ENCODE measurements around the gene CTU2. TPM values are rescaled to one million over a fixed set of nuclear protein-coding genes. Genes with fewer than 3 reads are reported as not detected.
A peak's percentile ranks its signal among the peaks of the same experiment; 100 is the strongest.

CTU2 gene
- polyA plus RNA-seq (2012; rRNA removed) = 16.2 and 16.5 TPM in 2 replicates
- polyA plus RNA-seq (2012; cell fraction: cytosol; rRNA removed) = 6.3 and 9.8 TPM in 2 replicates
- 32.4 and 41.1 TPM in 2 replicates for polyA plus RNA-seq (2012; cell fraction: nucleus; rRNA removed)

DNA sequence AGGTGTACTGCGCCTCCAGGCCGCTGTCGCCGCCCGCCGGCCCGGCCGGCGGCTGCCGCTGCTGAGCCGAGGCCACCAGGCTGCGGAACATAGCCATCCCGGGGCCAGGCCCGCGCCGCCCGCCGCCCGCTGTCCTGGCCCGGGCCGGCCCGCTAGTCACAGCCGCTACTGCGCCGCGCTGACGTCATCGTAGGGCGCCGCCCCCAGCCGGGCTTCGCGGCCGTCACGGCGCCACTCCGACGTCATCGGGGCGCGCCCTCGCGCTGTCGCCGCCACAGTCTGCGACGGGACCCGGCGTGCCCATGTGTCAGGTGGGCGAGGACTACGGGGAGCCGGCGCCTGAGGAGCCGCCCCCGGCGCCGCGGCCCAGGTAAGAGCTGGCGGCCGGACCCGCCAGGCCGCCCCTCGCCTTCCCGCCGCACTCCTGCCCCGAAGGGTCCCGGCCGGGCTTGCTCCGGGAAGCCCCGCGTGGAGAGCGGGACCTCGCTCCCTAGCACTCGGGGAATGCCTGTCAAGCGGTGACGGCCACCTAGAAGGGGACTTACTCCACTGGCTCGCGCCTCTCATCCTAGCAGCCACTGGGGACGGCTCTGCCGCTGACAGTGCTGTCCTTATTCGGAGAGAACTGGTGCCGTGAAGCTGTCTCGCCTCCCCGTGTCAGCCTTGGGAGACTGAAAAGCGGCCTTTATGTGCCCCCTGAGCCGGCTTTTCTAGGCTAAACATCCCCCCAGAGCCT lies at the start of gene CTU2, which contains the start of gene RNF166:
Gene CTU2 (plus strand): TSS at position 275 of the 736 bp plus-strand sequence. CDS start 28 bp downstream, at position 303.
Gene RNF166 (minus strand): TSS at position 180 of the 736 bp plus-strand sequence. CDS start 83 bp downstream, at position 97.
- ChIA-PET POLR2A (no interaction called here), CTCF (interaction anchor here (1.9 kb wide), 1 partner anchor 31 kb away, joined by 7 read pairs; no protein-coding TSS in a partner anchor)
- Histone ChIP-seq H3K36me3 (replicated peaks in 1 of 2; ENCODE audit: control insufficient read depth in 1 of 2, insufficient read depth in 2 of 2, low read length in 1 of 2) (peaks cover 0 to 4% of the 10 kb centered on the region in 2 experiments), H3K27me3 (ENCODE audit: insufficient read depth) (no peaks in the 10 kb centered on the region), H3K9me2 (no peaks in the 10 kb centered on the region), H4K20me1 (ENCODE audit: insufficient read depth) (0 out of 2 replicates have a peak, but pooled peaks cover 6% of the 10 kb centered on the region), H3K79me2 (ENCODE audit: insufficient read depth) (peaks cover 63% of the 10 kb centered on the region), H3K4me1 (ENCODE audit: control insufficient read depth in 1 of 2, insufficient read depth in 2 of 2, low read depth in 1 of 2, low read length in 1 of 2) (peaks cover 3 to 16% of the 10 kb centered on the region in 2 experiments; a peak in 3 of 4 replicates), H2AFZ (ENCODE audit: low read depth) (peak within 1 kb of the TSS; percentile 56; the same call in 1 of the 2 replicates), H3K4me3 (ENCODE audit: low read depth in 2 of 2, low read length in 1 of 2) (peak within 1 kb of the TSS; percentile 94 to 99), H3F3A (replicated peaks; ENCODE audit: insufficient read depth) (peaks cover 9% of the 10 kb centered on the region), H3K9ac (peak within 1 kb of the TSS; percentile 75), H3K4me2 (peak within 1 kb of the TSS; percentile 98), H3K9me3 (no peaks in the 10 kb centered on the region), H3K27ac (ENCODE audit: low read depth in 2 of 2, low read length in 1 of 2) (peak within 1 kb of the TSS in 1 of 2 experiments; percentile 30; a peak in 1 of 4 replicates)
- 0% methylated on average over 6 of the region's 86 CpGs for WGBS (ENCODE audit: low lambda C conversion rate)
- TF ChIP-seq POLR2AphosphoS5 (IDR thresholded peaks at IDR 0.05; ENCODE audit: low read depth, low read length) (peak; percentile 69), FOXJ3 (CRISPR knock-in tag; IDR thresholded peaks at IDR 0.05) (no peak), MEF2A (IDR thresholded peaks at IDR 0.05; ENCODE audit: borderline replicate concordance, low read depth) (no peak), TAF1 (IDR thresholded peaks at IDR 0.05; ENCODE audit: borderline replicate concordance, low read depth, low read length) (0 out of 2 replicates have a peak, but pooled peaks have one; percentile 20), JUND (IDR thresholded peaks at IDR 0.05) (no peak), CHD2 (IDR thresholded peaks at IDR 0.05; ENCODE audit: low read length, partially characterized antibody) (peak; percentile 69), RFX5 (IDR thresholded peaks at IDR 0.05; ENCODE audit: low read length) (no peak), GATA2 (CRISPR knock-in tag; IDR thresholded peaks at IDR 0.05) (no peak), SIN3A (IDR thresholded peaks at IDR 0.05; ENCODE audit: borderline replicate concordance, low read depth, low read length) (peak; percentile 99), MXI1 (IDR thresholded peaks at IDR 0.05; ENCODE audit: low read depth, low read length) (peak; percentile 100)
- TF ChIP-seq, protein P1, sequence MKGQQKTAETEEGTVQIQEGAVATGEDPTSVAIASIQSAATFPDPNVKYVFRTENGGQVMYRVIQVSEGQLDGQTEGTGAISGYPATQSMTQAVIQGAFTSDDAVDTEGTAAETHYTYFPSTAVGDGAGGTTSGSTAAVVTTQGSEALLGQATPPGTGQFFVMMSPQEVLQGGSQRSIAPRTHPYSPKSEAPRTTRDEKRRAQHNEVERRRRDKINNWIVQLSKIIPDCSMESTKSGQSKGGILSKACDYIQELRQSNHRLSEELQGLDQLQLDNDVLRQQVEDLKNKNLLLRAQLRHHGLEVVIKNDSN (IDR thresholded peaks at IDR 0.05; ENCODE audit: borderline replicate concordance, low read depth) = peak; percentile 46; the same call in 1 of the 2 replicates
- TF ChIP-seq, protein P2, sequence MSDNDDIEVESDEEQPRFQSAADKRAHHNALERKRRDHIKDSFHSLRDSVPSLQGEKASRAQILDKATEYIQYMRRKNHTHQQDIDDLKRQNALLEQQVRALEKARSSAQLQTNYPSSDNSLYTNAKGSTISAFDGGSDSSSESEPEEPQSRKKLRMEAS (IDR thresholded peaks at IDR 0.05; ENCODE audit: low read depth) = peak; percentile 93
- TF ChIP-seq, protein P3, sequence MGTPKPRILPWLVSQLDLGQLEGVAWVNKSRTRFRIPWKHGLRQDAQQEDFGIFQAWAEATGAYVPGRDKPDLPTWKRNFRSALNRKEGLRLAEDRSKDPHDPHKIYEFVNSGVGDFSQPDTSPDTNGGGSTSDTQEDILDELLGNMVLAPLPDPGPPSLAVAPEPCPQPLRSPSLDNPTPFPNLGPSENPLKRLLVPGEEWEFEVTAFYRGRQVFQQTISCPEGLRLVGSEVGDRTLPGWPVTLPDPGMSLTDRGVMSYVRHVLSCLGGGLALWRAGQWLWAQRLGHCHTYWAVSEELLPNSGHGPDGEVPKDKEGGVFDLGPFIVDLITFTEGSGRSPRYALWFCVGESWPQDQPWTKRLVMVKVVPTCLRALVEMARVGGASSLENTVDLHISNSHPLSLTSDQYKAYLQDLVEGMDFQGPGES (IDR thresholded peaks at IDR 0.05; ENCODE audit: low read depth, low read length) = no peak
- peak; percentile 99 for DNase-seq
